Measurements from ENCODE around the gene SLC26A11.

GRCh38 chr17:80173126-80173525 is 47.1 kb upstream of the SLC26A11 start:
- TF ChIP-seq TOX (CRISPR knock-in tag; IDR thresholded peaks at IDR 0.05; ENCODE audit: borderline replicate concordance) (no peak), ARNTL (CRISPR knock-in tag; IDR thresholded peaks at IDR 0.05; ENCODE audit: borderline replicate concordance, low read depth) (no peak), RARB (CRISPR knock-in tag; IDR thresholded peaks at IDR 0.05) (no peak), PATZ1 (CRISPR knock-in tag; IDR thresholded peaks at IDR 0.05; ENCODE audit: borderline replicate concordance) (no peak), OSR1 (CRISPR knock-in tag; IDR thresholded peaks at IDR 0.05) (no peak), ZFP3 (CRISPR knock-in tag; IDR thresholded peaks at IDR 0.05) (no peak), SNAI2 (CRISPR knock-in tag; IDR thresholded peaks at IDR 0.05) (no peak), PPARA (CRISPR knock-in tag; IDR thresholded peaks at IDR 0.05; ENCODE audit: borderline replicate concordance) (no peak)
- TF ChIP-seq, protein P1, sequence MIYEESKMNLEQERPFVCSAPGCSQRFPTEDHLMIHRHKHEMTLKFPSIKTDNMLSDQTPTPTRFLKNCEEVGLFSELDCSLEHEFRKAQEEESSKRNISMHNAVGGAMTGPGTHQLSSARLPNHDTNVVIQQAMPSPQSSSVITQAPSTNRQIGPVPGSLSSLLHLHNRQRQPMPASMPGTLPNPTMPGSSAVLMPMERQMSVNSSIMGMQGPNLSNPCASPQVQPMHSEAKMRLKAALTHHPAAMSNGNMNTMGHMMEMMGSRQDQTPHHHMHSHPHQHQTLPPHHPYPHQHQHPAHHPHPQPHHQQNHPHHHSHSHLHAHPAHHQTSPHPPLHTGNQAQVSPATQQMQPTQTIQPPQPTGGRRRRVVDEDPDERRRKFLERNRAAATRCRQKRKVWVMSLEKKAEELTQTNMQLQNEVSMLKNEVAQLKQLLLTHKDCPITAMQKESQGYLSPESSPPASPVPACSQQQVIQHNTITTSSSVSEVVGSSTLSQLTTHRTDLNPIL (CRISPR knock-in tag; IDR thresholded peaks at IDR 0.05; ENCODE audit: low read depth): no peak
